HG02852 (cell line): ENCODE measurements around the gene PDPR.
"Not testable (repeated sequence)": the region's sequence is repeated elsewhere in the genome, so short reads cannot be mapped to it uniquely, and the experiment has no call there.

Experiments
- ATAC-seq: cut with Tn5 transposase; IDR thresholded peaks from one replicate; pipeline ENCODE4 v1.9.1; 2021; ENCODE audit warnings: mild to moderate bottlenecking, moderate library complexity; ENCODE audit not compliant: unreplicated experiment

The PDPR gene

GRCh38 chr16:70160821-70161220 lies 46.7 kb downstream of the PDPR start:
- no peak for ATAC-seq

- ATAC-seq: no peak
Measured at GRCh38 chr16:70161350-70161749, 47.2 kb downstream of the PDPR start.

GRCh38 chr16:70162041-70162451 lies 47.9 kb downstream of the PDPR start:
- no peak for ATAC-seq

- ATAC-seq: no peak
Measured at GRCh38 chr16:70163596-70163995, 49.5 kb downstream of the PDPR start.

- ATAC-seq: not testable (repeated sequence)
Measured at GRCh38 chr16:70166688-70167087, 52.6 kb downstream of the PDPR start.

- not testable (repeated sequence) for ATAC-seq
Measured at GRCh38 chr16:70173212-70173837, 59.2 kb downstream of the PDPR start, which contains the start of gene CLEC18C. Gene CLEC18C (plus strand): TSS chr16:70173787. CDS start chr16:70174279, 492 bp downstream.

- ATAC-seq: not testable (repeated sequence)
Measured at GRCh38 chr16:70173916-70174315, 59.8 kb downstream of the PDPR start.

- not testable (repeated sequence) for ATAC-seq
Measured at GRCh38 chr16:70174387-70174932, 60.3 kb downstream of the PDPR start.

- not testable (repeated sequence) for ATAC-seq
Measured at GRCh38 chr16:70187858-70188607, 73.9 kb downstream of the PDPR start.

- ATAC-seq: not testable (repeated sequence)
Measured at GRCh38 chr16:70188608-70188915, 74.4 kb downstream of the PDPR start.

- not testable (repeated sequence) for ATAC-seq
Measured at GRCh38 chr16:70190574-70190973, 76.4 kb downstream of the PDPR start.

GRCh38 chr16:70196683-70197300 lies 82.7 kb downstream of the PDPR start:
- ATAC-seq: not testable (repeated sequence)

- not testable (repeated sequence) for ATAC-seq
Measured at GRCh38 chr16:70197611-70198010, 83.5 kb downstream of the PDPR start.

- not testable (repeated sequence) for ATAC-seq
Measured at GRCh38 chr16:70198230-70198629, 84.1 kb downstream of the PDPR start.

- ATAC-seq: not testable (repeated sequence)
Measured at GRCh38 chr16:70198666-70199065, 84.5 kb downstream of the PDPR start.

- ATAC-seq: not testable (repeated sequence)
Measured at GRCh38 chr16:70199170-70199569, 85.0 kb downstream of the PDPR start.

- not testable (repeated sequence) for ATAC-seq
Measured at GRCh38 chr16:70200063-70200462, 85.9 kb downstream of the PDPR start.

GRCh38 chr16:70203508-70203907 lies 89.4 kb downstream of the PDPR start:
- ATAC-seq: not testable (repeated sequence)

- ATAC-seq: not testable (repeated sequence)
Measured at GRCh38 chr16:70204010-70204409, 89.9 kb downstream of the PDPR start.

GRCh38 chr16:70204668-70205405 lies 90.7 kb downstream of the PDPR start:
- not testable (repeated sequence) for ATAC-seq

- not testable (repeated sequence) for ATAC-seq
Measured at GRCh38 chr16:70206382-70206781, 92.2 kb downstream of the PDPR start.
